ENCODE data around the gene VRK3.

DNA sequence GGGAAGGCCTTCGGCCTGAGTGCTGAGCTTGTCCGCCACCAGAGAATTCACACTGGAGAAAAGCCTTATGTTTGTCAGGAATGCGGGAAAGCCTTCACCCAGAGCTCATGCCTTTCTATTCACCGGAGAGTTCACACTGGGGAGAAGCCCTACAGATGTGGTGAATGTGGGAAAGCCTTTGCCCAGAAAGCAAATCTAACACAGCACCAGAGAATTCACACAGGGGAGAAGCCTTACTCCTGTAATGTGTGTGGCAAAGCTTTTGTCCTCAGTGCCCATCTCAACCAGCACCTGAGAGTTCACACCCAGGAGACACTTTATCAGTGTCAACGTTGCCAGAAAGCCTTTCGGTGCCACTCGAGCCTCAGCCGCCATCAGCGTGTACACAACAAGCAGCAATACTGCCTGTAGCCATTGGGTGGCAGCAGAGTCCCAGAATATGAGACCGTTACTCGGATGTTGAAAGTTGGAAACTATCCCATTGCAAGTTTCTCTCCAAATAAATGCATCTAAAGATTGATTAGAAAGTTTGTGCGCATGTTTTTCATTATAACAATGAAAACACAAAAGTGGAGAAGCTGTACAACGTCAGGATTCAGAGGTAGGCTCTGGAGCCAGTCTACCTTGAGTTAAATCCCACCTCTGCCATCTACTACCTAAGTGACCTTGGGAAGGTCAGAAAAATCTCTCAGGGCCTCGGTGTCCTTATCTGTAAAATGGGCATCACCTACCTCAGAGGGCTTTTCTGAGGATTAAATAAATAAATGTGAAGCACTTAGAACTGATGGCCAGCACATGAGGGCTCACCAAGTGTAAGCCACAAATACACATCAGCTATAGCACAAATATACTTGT lies 21.7 kb upstream of the VRK3 start:
- TF ChIP-seq, protein P1, sequence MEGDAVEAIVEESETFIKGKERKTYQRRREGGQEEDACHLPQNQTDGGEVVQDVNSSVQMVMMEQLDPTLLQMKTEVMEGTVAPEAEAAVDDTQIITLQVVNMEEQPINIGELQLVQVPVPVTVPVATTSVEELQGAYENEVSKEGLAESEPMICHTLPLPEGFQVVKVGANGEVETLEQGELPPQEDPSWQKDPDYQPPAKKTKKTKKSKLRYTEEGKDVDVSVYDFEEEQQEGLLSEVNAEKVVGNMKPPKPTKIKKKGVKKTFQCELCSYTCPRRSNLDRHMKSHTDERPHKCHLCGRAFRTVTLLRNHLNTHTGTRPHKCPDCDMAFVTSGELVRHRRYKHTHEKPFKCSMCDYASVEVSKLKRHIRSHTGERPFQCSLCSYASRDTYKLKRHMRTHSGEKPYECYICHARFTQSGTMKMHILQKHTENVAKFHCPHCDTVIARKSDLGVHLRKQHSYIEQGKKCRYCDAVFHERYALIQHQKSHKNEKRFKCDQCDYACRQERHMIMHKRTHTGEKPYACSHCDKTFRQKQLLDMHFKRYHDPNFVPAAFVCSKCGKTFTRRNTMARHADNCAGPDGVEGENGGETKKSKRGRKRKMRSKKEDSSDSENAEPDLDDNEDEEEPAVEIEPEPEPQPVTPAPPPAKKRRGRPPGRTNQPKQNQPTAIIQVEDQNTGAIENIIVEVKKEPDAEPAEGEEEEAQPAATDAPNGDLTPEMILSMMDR (IDR thresholded peaks at IDR 0.05; ENCODE audit: low read length): peak; percentile 69
- TF ChIP-seq EZH2 (IDR thresholded peaks at IDR 0.05; ENCODE audit: borderline replicate concordance, low read length): no peak

All from OCI-LY1 (cell line).